LNCAP (cell line): ENCODE results near the gene TENM4.

Experiments
- TF ChIP-seq, protein P1 (sequence below): fragments of 450-650 bp; IDR thresholded peaks from 2 replicates; pipeline ENCODE4 v1.5.1; 2017; ENCODE audit warnings: mild to moderate bottlenecking

Gene TENM4

DNA sequence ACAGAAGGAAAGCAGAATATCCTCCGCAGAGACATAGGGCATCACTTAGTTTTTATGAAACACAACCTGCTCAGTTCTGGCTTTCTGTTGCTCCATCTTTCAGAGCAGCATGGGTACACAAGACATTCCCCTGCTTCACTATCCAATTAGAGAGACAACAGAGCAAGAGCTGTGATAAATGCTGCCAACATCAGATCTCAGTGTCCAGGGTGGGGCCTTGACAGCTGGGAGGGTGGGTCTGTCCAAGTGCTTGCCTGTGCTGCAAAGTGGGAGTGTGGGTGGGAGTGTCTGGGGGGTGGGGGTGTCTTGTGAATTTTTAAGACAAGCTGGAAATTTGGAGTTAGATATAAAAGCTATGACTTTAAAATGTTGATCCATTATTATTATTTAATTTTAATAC is 369.6 kb downstream of the TENM4 start:
- TF ChIP-seq, protein P1, sequence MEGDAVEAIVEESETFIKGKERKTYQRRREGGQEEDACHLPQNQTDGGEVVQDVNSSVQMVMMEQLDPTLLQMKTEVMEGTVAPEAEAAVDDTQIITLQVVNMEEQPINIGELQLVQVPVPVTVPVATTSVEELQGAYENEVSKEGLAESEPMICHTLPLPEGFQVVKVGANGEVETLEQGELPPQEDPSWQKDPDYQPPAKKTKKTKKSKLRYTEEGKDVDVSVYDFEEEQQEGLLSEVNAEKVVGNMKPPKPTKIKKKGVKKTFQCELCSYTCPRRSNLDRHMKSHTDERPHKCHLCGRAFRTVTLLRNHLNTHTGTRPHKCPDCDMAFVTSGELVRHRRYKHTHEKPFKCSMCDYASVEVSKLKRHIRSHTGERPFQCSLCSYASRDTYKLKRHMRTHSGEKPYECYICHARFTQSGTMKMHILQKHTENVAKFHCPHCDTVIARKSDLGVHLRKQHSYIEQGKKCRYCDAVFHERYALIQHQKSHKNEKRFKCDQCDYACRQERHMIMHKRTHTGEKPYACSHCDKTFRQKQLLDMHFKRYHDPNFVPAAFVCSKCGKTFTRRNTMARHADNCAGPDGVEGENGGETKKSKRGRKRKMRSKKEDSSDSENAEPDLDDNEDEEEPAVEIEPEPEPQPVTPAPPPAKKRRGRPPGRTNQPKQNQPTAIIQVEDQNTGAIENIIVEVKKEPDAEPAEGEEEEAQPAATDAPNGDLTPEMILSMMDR, result no peak

DNA sequence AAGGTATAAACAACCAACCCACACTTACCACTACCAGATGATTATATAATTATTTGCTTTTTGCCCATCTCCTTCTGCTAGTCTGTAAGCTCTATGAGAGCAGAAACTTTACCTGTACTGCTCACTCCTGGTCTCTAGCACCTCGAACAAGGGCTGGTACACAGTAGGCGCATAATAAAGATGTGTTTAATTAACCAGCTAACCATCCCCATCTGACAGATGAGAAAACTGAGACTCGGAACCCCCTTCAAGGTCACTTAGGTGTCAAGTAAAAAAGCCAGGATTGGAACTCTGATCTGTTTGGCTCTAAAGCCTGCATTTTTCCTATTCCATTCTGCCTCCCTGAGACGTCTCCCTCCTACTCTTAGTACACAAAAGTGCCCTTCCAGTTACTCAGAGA is 370.3 kb downstream of the TENM4 start:
- TF ChIP-seq, protein P1, result no peak

DNA sequence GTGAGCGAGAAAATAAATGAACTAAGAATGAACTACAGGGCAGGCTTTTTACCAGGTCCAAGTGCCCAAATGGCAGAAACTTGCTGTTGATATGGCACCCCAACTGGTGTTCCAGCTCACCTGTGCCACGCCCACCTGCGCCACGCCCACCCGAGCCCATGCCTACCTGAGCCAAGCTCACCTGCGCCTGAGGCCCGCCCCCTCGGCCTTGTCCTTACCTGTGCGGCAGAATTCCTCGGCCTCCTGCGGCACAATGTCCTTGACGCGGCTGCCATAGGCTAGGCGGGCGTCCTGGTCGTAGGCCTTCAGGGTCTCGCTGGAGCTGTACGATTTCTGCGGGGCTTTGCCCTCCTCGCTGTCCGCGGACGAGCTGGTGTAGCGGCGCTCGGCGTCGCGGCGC is 371.3 kb downstream of the TENM4 start:
- TF ChIP-seq, protein P1, result no peak

DNA sequence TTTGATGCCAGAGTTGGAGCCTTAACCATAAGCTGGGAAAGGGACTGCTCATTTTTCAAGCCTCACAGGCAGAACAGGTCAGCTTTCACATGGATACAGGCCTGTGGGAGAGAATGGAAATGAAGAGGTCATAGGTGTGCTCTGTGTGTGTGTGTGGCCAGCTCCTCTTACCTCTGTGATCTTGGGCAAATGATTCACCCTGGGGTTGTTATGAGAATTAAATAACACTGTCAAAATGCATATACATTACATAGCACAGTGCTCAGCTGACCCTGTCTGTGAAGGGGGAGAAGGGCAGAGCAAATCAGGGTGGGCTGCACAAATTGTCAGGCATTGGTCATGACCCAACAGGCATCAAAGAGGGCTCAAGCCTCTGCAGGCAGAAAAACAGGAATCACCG is 372.5 kb downstream of the TENM4 start:
- TF ChIP-seq, protein P1, result no peak

DNA sequence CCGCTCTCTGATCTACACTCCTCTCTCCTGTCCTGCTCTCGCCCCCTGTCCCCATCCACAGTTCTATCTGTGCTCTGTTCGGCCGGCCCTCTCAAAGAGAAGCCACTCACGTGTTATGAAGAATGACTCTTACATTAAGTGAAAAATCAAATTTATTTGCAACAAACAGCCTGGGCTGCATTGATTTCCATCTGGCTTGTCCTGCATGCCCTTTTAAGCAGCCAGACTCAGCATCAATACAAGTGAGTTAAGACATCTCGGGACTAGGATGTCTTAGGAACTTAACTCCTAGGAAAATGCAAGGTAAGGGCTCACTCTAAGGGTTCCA is 373.5 kb downstream of the TENM4 start:
- TF ChIP-seq, protein P1, result no peak

DNA sequence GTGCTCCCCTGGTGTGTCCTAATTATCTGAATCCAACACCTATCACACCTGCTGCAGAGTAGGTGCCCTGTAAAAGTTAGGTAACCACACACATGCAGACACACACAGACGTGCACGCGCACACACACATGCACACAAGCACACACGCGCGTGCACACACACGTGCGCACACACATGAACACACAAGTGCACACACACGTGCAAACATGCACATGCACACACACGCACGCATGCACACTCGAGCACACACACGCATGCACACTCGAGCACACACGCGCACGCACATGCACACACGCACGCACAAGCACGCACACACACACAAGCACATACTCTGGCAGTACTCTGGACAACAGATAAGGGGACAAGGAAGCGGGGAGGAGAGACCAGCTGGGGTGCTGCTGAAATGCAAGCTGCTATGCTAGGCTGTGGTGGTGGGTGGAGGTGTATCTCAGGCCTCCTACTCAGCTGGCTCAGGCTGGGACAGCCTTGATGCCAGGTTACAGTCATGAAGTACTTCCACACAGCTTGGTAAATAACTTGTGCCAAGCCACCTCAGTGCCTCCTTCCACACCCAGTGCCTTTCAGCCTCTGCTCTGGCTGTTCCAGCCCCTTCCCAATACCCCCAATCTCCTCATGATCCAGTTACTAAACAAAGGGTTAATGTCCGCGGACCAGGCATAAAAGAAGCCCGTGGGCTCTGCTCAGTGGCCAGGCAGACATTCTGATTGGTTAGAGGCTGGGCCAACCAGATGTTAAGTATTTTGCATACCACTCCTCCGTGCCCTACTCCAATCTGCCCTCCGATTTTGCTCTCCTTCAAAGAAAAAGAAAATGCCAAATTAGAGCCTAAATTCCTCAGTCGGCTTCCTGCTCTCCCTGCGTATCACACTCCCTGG is 374.1 kb downstream of the TENM4 start:
- TF ChIP-seq, protein P1, result no peak

DNA sequence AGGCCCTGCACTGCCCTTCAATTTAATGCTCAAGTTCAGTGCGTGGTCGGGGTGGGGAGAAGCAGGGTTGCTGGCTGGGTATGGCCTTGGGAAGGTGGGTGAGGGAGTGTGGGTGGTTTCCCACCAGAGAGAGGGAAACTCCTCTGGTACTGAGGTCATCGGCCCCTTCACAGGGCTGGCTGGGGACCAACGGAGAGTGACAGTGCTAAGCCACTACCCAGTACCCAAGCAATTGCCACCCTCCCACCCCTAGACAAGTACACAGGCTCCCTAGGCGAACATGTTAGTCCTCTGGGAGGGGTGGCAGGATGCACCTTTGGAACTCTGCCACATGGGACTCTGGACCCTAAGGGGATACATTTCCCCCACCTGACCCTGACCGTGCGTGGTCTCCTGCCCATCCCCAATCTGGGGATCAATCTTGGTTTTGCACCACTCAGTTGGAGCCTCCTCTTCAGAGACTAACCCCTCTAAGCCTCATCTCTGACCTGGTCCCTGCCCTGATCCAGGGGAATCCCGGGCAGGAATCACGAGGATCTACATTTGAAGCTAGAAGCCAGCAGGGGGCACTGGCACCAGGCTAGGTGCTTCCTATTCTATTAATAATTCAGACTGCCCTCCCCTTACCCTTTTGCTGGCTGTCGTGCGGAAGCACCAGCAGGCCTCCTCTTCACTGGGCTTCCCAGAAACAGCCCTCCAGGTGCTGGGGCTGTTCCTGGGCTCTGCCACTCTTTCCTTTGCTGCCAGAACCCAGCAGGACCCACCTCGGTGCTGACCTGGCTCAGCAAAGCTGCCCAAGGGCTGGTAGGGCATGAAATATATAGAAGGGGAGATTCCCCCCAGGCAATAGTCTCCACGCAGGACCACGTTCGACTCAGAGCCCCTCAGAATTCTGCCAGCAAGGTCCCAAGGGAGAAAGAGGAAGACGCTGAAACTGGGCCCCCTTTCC is 377.7 kb downstream of the TENM4 start:
- TF ChIP-seq, protein P1, result peak; percentile 67
